SHP77 treated with DMSO at 0.1 percent for 48 hours (cell line): ENCODE results near the gene IGF2R.

ENCODE experiments used
- DNase-seq: peaks from one replicate; lab custom pipeline; 2025; lab: John Stamatoyannopoulos, UW

Gene IGF2R

GRCh38 chr6:159977255-159977903, 8.5 kb downstream of the IGF2R start:
- no peak for DNase-seq

- no peak for DNase-seq
Observed at GRCh38 chr6:159977904-159978268, 9.0 kb downstream of the IGF2R start.

- no peak for DNase-seq
Observed at GRCh38 chr6:159978291-159979135, 9.6 kb downstream of the IGF2R start.

- peak; percentile 61 for DNase-seq
Observed at GRCh38 chr6:159979136-159979874, 10.4 kb downstream of the IGF2R start.

GRCh38 chr6:159980474-159980873, 11.6 kb downstream of the IGF2R start:
- no peak for DNase-seq

- no peak for DNase-seq
Observed at GRCh38 chr6:159981071-159981402, 12.2 kb downstream of the IGF2R start.

- no peak for DNase-seq
Observed at GRCh38 chr6:159981403-159982245, 12.7 kb downstream of the IGF2R start.

- DNase-seq: no peak
Observed at GRCh38 chr6:159982731-159983506, 14.0 kb downstream of the IGF2R start.

- no peak for DNase-seq
Observed at GRCh38 chr6:159983641-159984080, 14.8 kb downstream of the IGF2R start.

GRCh38 chr6:159984268-159984786, 15.4 kb downstream of the IGF2R start:
- no peak for DNase-seq

GRCh38 chr6:159985296-159985945, 16.5 kb downstream of the IGF2R start:
- no peak for DNase-seq

- DNase-seq: no peak
Observed at GRCh38 chr6:159988983-159989454, 20.1 kb downstream of the IGF2R start.

GRCh38 chr6:159989492-159990480, 20.9 kb downstream of the IGF2R start:
- DNase-seq: no peak

- no peak for DNase-seq
Observed at GRCh38 chr6:159992366-159992765, 23.5 kb downstream of the IGF2R start.

GRCh38 chr6:159995405-159995804, 26.5 kb downstream of the IGF2R start:
- no peak for DNase-seq

GRCh38 chr6:159996087-159996622, 27.3 kb downstream of the IGF2R start:
- DNase-seq: no peak

- no peak for DNase-seq
Observed at GRCh38 chr6:159996626-159997497, 28.0 kb downstream of the IGF2R start.
